Smooth muscle cell of bladder (primary cell): ENCODE measurements around the gene GSTA3. TPM values are rescaled to one million over a fixed set of nuclear protein-coding genes. Genes with fewer than 3 reads are reported as not detected.

ENCODE experiments used
- total RNA-seq: library from RNA; depleted of rRNA; stranded (reverse); fragments of >200 nt; gene quantifications from 2 replicates; pipeline ENCODE4 v1.2.3, GENCODE V29; 2014

The GSTA3 gene
- total RNA-seq = not detected in 2 replicates

DNA sequence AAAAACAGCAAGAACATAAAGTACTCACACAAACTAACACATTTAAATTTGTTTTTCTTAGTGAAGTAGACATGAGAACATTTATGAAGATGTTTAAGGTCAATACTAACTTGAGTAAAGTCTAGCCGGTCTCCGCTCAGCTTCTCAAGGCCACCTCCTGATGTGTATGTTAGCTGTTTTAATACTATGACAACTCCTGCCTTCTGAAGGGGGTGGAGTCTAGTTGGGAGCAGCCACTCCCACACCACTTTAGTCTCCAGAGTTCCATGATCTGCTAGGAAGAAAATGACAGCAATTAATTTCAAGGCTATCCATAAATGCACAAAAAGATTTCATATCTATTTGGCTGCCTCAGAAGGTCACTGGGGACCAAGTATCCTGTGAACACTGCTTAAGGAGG is at the start of gene GSTA3:
GSTA3 (minus strand) TSS at position 168 of the 400 bp plus-strand sequence. CDS start 3,864 bp downstream, outside the sequence.

Other genes with a start within 250 kb of the GSTA3 start
- gene TMEM14A, start 238.6 kb downstream of the GSTA3 start, total RNA-seq = 18.5 and 21.2 TPM in 2 replicates
- gene GSTA2, start 146.2 kb downstream of the GSTA3 start, total RNA-seq = not detected in 2 replicates
- not detected in 2 replicates for gene GSTA1, start 105.9 kb downstream of the GSTA3 start, total RNA-seq
- not detected in 2 replicates for gene GSTA5, start 68.9 kb downstream of the GSTA3 start, total RNA-seq
- 32.0 and 37.3 TPM in 2 replicates for gene GSTA4, start 85.6 kb upstream of the GSTA3 start, total RNA-seq
- 3.6 and 4.3 TPM in 2 replicates for gene CILK1, start 152.1 kb upstream of the GSTA3 start, total RNA-seq
- gene FBXO9, start 155.7 kb upstream of the GSTA3 start, total RNA-seq = 42.8 and 54.5 TPM in 2 replicates
- not detected in 2 replicates for gene GCM1, start 239.1 kb upstream of the GSTA3 start, total RNA-seq